ENCODE data around the gene PELI3.

PELI3 gene

GRCh38 chr11:66465373-66466224 lies 1.1 kb upstream of the PELI3 start:
- no peak for TF ChIP-seq CTCF (IDR thresholded peaks at IDR 0.05; ENCODE audit: borderline replicate concordance, insufficient read depth, low read depth, low read length)
- no peak overlapping the region for H3K4me3 ChIP-seq (ENCODE audit: low read depth, low read length)

GRCh38 chr11:66467034-66467659 lies 442 bp downstream of the PELI3 start:
- H3K4me3 ChIP-seq (ENCODE audit: low read depth, low read length): peak overlapping the region; percentile 42
- TF ChIP-seq CTCF (IDR thresholded peaks at IDR 0.05; ENCODE audit: borderline replicate concordance, insufficient read depth, low read depth, low read length): peak; percentile 28; the same call in 1 of the 2 replicates

GRCh38 chr11:66467756-66468155 lies 1.1 kb downstream of the PELI3 start:
- no peak for TF ChIP-seq CTCF (IDR thresholded peaks at IDR 0.05; ENCODE audit: borderline replicate concordance, insufficient read depth, low read depth, low read length)
- H3K4me3 ChIP-seq (ENCODE audit: low read depth, low read length): no peak overlapping the region

GRCh38 chr11:66468691-66469090 lies 2.0 kb downstream of the PELI3 start:
- H3K4me3 ChIP-seq (ENCODE audit: low read depth, low read length): no peak overlapping the region
- no peak for TF ChIP-seq CTCF (IDR thresholded peaks at IDR 0.05; ENCODE audit: borderline replicate concordance, insufficient read depth, low read depth, low read length)

GRCh38 chr11:66469441-66469840 lies 2.7 kb downstream of the PELI3 start:
- H3K4me3 ChIP-seq (ENCODE audit: low read depth, low read length): no peak overlapping the region
- no peak for TF ChIP-seq CTCF (IDR thresholded peaks at IDR 0.05; ENCODE audit: borderline replicate concordance, insufficient read depth, low read depth, low read length)

GRCh38 chr11:66470015-66470414 lies 3.3 kb downstream of the PELI3 start:
- H3K4me3 ChIP-seq (ENCODE audit: low read depth, low read length): no peak overlapping the region
- no peak for TF ChIP-seq CTCF (IDR thresholded peaks at IDR 0.05; ENCODE audit: borderline replicate concordance, insufficient read depth, low read depth, low read length)

- no peak for TF ChIP-seq CTCF (IDR thresholded peaks at IDR 0.05; ENCODE audit: borderline replicate concordance, insufficient read depth, low read depth, low read length)
- no peak overlapping the region for H3K4me3 ChIP-seq (ENCODE audit: low read depth, low read length)
Measured at GRCh38 chr11:66471142-66471541, 4.4 kb downstream of the PELI3 start.
